HepG2 (cell line): ENCODE measurements around the gene PCBP2. TPM values are rescaled to one million over a fixed set of nuclear protein-coding genes. Genes with fewer than 3 reads are reported as not detected.

Experiments used
- ATM ChIP-seq: fragments of 450-650 bp; IDR thresholded peaks from 2 replicates; pipeline ENCODE4 v1.7.1; 2017; ENCODE audit warnings: mild to moderate bottlenecking, borderline replicate concordance
- CHD2 ChIP-seq: IDR thresholded peaks from 2 replicates; pipeline ENCODE4 v1.6.1; 2011; ENCODE audit warnings: low read depth, low read length, improper control_type of control experiment
- FOXK2 ChIP-seq: fragments of 450-650 bp; IDR thresholded peaks from 2 replicates; pipeline ENCODE4 v1.6.1; 2016
- GFI1 ChIP-seq: sonication (generic); formaldehyde crosslinking; IDR thresholded peaks from 2 replicates; pipeline ENCODE4 v1.5.0; 2020; ENCODE audit warnings: missing genetic modification reagents, mild to moderate bottlenecking, borderline replicate concordance
- HNF1B ChIP-seq: sonication (generic); formaldehyde crosslinking; IDR thresholded peaks from 2 replicates; pipeline ENCODE4 v1.5.1; 2020; ENCODE audit warnings: mild to moderate bottlenecking, moderate library complexity, missing genetic modification reagents
- KDM2A ChIP-seq: sonication (generic); formaldehyde crosslinking; IDR thresholded peaks from 2 replicates; pipeline ENCODE4 v1.4.0; 2020; ENCODE audit warnings: low read depth, missing genetic modification reagents, borderline replicate concordance
- PLSCR1 ChIP-seq: sonication (generic); formaldehyde crosslinking; IDR thresholded peaks from 2 replicates; pipeline ENCODE4 v1.5.0; 2020; ENCODE audit warnings: missing genetic modification reagents, mild to moderate bottlenecking, borderline replicate concordance
- RBM22 ChIP-seq: fragments of 200-400 bp; formaldehyde crosslinking; optimal IDR thresholded peaks from 2 replicates; pipeline ENCODE3; 2017; ENCODE audit warnings: mild to moderate bottlenecking, low read length, moderate library complexity
- SKI ChIP-seq: fragments of 450-650 bp; IDR thresholded peaks from one replicate; pipeline ENCODE4 v1.6.1; 2018; ENCODE audit warnings: mild to moderate bottlenecking; ENCODE audit not compliant: partially characterized antibody
- SMAD1 ChIP-seq: sonication (generic); formaldehyde crosslinking; IDR thresholded peaks from 2 replicates; pipeline ENCODE4 v1.4.0; 2020; ENCODE audit warnings: missing genetic modification reagents, low read depth, mild to moderate bottlenecking, borderline replicate concordance
- SOX13 ChIP-seq, 3 experiments: fragments of 450-650 bp in 1 of 3; sonication (generic) in 1 of 3; formaldehyde crosslinking in 1 of 3; IDR thresholded peaks in 2 of 3; conservative IDR thresholded peaks in 1 of 3; 2 replicates each; pipeline versions ENCODE4 v1.5.0 to v1.6.1; 2016 to 2020; ENCODE audit warnings: antibody characterized with exemption in 1 of 3, mild to moderate bottlenecking in 1 of 3, missing compliant biosample characterization in 1 of 3, missing genetic modification reagents in 1 of 3, moderate library complexity in 1 of 3
- SRSF4 ChIP-seq: fragments of 200-400 bp; formaldehyde crosslinking; IDR thresholded peaks from one replicate; pipeline ENCODE4 v1.6.1; 2018; ENCODE audit warnings: mild to moderate bottlenecking, low read depth, low read length, moderate library complexity; ENCODE audit not compliant: poor library complexity, severe bottlenecking
- SSRP1 ChIP-seq: IDR thresholded peaks from 2 replicates; pipeline ENCODE4 v1.6.1; 2016; ENCODE audit warnings: control low read depth
- STAG1 ChIP-seq: sonication (generic); formaldehyde crosslinking; IDR thresholded peaks from 2 replicates; pipeline ENCODE4 v1.4.0; 2020; ENCODE audit warnings: missing genetic modification reagents
- YY1 ChIP-seq: IDR thresholded peaks from 2 replicates; pipeline ENCODE4 v1.6.1; 2011; ENCODE audit warnings: low read length, low read depth, moderate library complexity, mild to moderate bottlenecking; ENCODE audit not compliant: insufficient read depth, insufficient replicate concordance
- ZBTB25 ChIP-seq: IDR thresholded peaks from 2 replicates; pipeline ENCODE4 v1.6.1; 2018; ENCODE audit warnings: missing genetic modification reagents
- ZC3H4 ChIP-seq: sonication (generic); formaldehyde crosslinking; IDR thresholded peaks from 2 replicates; pipeline ENCODE4 v1.4.0; 2020; ENCODE audit warnings: missing genetic modification reagents, borderline replicate concordance
- ZFP41 ChIP-seq: sonication (generic); formaldehyde crosslinking; IDR thresholded peaks from 2 replicates; pipeline ENCODE4 v1.4.0; 2020; ENCODE audit warnings: mild to moderate bottlenecking, missing genetic modification reagents, borderline replicate concordance
- ZNF382 ChIP-seq: sonication (generic); formaldehyde crosslinking; IDR thresholded peaks from 2 replicates; pipeline ENCODE4 v1.5.0; 2020; ENCODE audit warnings: missing genetic modification reagents, mild to moderate bottlenecking, borderline replicate concordance
- ZNF484 ChIP-seq: sonication (generic); formaldehyde crosslinking; IDR thresholded peaks from 2 replicates; pipeline ENCODE4 v1.5.1; 2020; ENCODE audit warnings: mild to moderate bottlenecking, low read depth, missing genetic modification reagents, borderline replicate concordance
- ZNF496 ChIP-seq: sonication (generic); formaldehyde crosslinking; IDR thresholded peaks from 2 replicates; pipeline ENCODE4 v1.8.1; 2023; ENCODE audit warnings: mild to moderate bottlenecking, moderate library complexity, missing genetic modification reagents; ENCODE audit not compliant: insufficient replicate concordance
- ZNF629 ChIP-seq: sonication (generic); formaldehyde crosslinking; conservative IDR thresholded peaks from 2 replicates; pipeline ENCODE4 v1.5.0; 2020; ENCODE audit warnings: missing genetic modification reagents
- ZNF672 ChIP-seq: sonication (generic); formaldehyde crosslinking; IDR thresholded peaks from 2 replicates; pipeline ENCODE4 v1.8.1; 2022; ENCODE audit warnings: missing genetic modification reagents
- ZNF7 ChIP-seq: IDR thresholded peaks from 2 replicates; pipeline ENCODE4 v1.6.1; 2016; ENCODE audit warnings: missing biosample characterization, missing genetic modification reagents
- ZNF83 ChIP-seq: sonication (generic); formaldehyde crosslinking; IDR thresholded peaks from 2 replicates; pipeline ENCODE4 v1.4.0; 2020; ENCODE audit warnings: missing genetic modification reagents, mild to moderate bottlenecking, borderline replicate concordance
- ZSCAN30 ChIP-seq: sonication (generic); formaldehyde crosslinking; IDR thresholded peaks from 2 replicates; pipeline ENCODE4 v1.5.0; 2020; ENCODE audit warnings: mild to moderate bottlenecking, missing genetic modification reagents
- polyA plus RNA-seq, 8 experiments: library from polyadenylated mRNA; depleted of rRNA in 3 of 8; stranded (reverse) in 7 of 8; unstranded in 1 of 8; fragments of >200 nt; fragmentation: Illumina TruSeq in 4 of 8; extraction: Trizol in 4 of 8; gene quantifications; 2 replicates each; pipeline versions ENCODE4 v1.2.1 to v1.2.3, GENCODE V29; 2011 to 2016; ENCODE audit warnings: low read depth in 4 of 8, missing spikeins in 1 of 8, mixed read lengths in 1 of 8; ENCODE audit not compliant: insufficient read depth in 1 of 8
- total RNA-seq, 5 experiments: library from RNA; depleted of rRNA; stranded (reverse); fragments of >200 nt; fragmentation: Illumina TruSeq; extraction: Trizol; gene quantifications; 2 replicates each; pipeline ENCODE4 v1.2.3, GENCODE V29; 2016; ENCODE audit warnings: low read depth in 1 of 5
- TF ChIP-seq, protein P1 (sequence below): sonication (generic); formaldehyde crosslinking; IDR thresholded peaks from 2 replicates; pipeline ENCODE4 v1.4.0; 2020; ENCODE audit warnings: mild to moderate bottlenecking, missing genetic modification reagents

The PCBP2 gene
- total and polyA plus RNA-seq, 2 of the 13 experiments (the other 11 are each of a cell fraction or from before 2014, with no cell fraction given) = 154 to 345 TPM

- TF ChIP-seq ZNF496 (CRISPR knock-in tag) = no peak
- TF ChIP-seq GFI1 = no peak
- TF ChIP-seq ZNF672 (CRISPR knock-in tag) = no peak
- TF ChIP-seq ZNF7 = no peak
- TF ChIP-seq SKI = no peak
- TF ChIP-seq ZFP41 (CRISPR knock-in tag) = no peak
- no peak; the same call in 1 of the 2 replicates for TF ChIP-seq ZNF629 (CRISPR knock-in tag)
- no peak for TF ChIP-seq ZNF484 (CRISPR knock-in tag)
- no peak for TF ChIP-seq ZBTB25 (CRISPR knock-in tag)
- TF ChIP-seq, protein P1, sequence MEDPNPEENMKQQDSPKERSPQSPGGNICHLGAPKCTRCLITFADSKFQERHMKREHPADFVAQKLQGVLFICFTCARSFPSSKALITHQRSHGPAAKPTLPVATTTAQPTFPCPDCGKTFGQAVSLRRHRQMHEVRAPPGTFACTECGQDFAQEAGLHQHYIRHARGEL (CRISPR knock-in tag) = no peak
- peak; percentile 19; the same call in 1 of the 2 replicates for TF ChIP-seq KDM2A (CRISPR knock-in tag)
- no peak for TF ChIP-seq SSRP1 (CRISPR knock-in tag)
- no peak for TF ChIP-seq ZSCAN30
- no peak for TF ChIP-seq ZC3H4
- no peak for TF ChIP-seq ZNF382 (CRISPR knock-in tag)
- no peak for TF ChIP-seq SMAD1 (CRISPR knock-in tag)
- 0 out of 2 replicates have a peak, but pooled peaks have one; percentile 37 for TF ChIP-seq HNF1B (CRISPR knock-in tag)
- no peak for TF ChIP-seq STAG1 (CRISPR knock-in tag)
- TF ChIP-seq SRSF4 = no peak
- no peak for TF ChIP-seq RBM22
- TF ChIP-seq PLSCR1 (CRISPR knock-in tag) = no peak
- no peak for TF ChIP-seq ZNF83 (CRISPR knock-in tag)
- no peak for TF ChIP-seq FOXK2
- no peak for TF ChIP-seq ATM
- no peak for TF ChIP-seq SOX13 (IDR thresholded peaks at IDR 0.05)
- peak in 1 of 2 experiments; percentile 10; a peak in 1 of 4 replicates for TF ChIP-seq SOX13 (CRISPR knock-in tag; conservative IDR thresholded peaks at IDR 0.05 in 1 of 2, IDR thresholded peaks at IDR 0.05 in 1 of 2)
- no peak for TF ChIP-seq CHD2
- no peak for TF ChIP-seq YY1
Measured at GRCh38 chr12:53441040-53441833, 10.7 kb upstream of the PCBP2 start, which contains the start of gene PRR13 (continued).
